ENCODE results near the gene ODC1. TPM values are rescaled to one million over a fixed set of nuclear protein-coding genes. Genes with fewer than 3 reads are reported as not detected.
"Not testable (repeated sequence)": the region's sequence is repeated elsewhere in the genome, so short reads cannot be mapped to it uniquely, and the experiment has no call there.

Gene ODC1
- total RNA-seq, 1 donor from 2014 or later: 34.9 TPM

DNA sequence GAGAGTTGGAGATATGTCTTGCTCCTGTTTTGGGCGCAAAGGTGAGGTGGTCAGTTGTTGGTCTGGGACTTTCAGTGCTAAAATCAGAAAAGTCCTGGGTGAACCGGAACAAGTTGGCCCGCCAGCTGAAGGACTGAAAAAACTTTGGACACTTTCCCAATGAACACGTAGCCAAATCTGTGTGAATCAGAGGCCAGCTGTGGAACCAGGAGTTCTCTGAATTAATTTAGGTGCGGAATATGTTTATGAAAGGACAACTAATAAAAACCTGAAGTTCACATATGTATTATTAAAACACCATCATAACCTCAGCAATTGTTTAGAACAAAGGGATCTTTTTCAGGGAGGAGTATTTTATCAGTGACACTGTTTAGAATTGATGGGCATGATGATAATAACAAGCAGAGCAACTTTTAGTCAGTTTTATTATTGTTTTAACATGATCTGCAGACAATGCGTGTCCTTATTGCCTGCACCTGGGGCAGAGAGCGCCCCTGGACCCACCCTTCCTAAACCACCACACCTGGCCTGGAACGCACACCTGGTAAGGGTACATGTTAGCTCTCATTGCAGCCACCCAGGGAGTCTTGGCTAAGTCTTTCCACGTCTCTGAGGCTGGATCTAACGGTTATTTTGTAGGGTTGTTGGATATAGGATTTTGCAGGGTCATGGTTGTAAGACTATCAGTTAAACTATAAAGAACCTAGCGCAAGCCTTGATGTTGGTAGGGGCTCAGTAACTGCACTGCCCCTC lies 9.9 kb upstream of the ODC1 start:
- Histone ChIP-seq H3K27me3 (no peaks in the 10 kb centered on the region), H3K4me3 (no peak overlapping the region), H3K36me3 (no peaks in the 10 kb centered on the region), H3K27ac (no peak overlapping the region), H3K4me1 (peaks cover 20% of the 10 kb centered on the region), H3K9me3 (no peaks in the 10 kb centered on the region)
- no peak for TF ChIP-seq POLR2A (IDR thresholded peaks at IDR 0.05)
- no peak for TF ChIP-seq POLR2AphosphoS5 (IDR thresholded peaks at IDR 0.05; ENCODE audit: insufficient read depth in 1 of 2, low read depth in 1 of 2)
- TF ChIP-seq, protein P1, sequence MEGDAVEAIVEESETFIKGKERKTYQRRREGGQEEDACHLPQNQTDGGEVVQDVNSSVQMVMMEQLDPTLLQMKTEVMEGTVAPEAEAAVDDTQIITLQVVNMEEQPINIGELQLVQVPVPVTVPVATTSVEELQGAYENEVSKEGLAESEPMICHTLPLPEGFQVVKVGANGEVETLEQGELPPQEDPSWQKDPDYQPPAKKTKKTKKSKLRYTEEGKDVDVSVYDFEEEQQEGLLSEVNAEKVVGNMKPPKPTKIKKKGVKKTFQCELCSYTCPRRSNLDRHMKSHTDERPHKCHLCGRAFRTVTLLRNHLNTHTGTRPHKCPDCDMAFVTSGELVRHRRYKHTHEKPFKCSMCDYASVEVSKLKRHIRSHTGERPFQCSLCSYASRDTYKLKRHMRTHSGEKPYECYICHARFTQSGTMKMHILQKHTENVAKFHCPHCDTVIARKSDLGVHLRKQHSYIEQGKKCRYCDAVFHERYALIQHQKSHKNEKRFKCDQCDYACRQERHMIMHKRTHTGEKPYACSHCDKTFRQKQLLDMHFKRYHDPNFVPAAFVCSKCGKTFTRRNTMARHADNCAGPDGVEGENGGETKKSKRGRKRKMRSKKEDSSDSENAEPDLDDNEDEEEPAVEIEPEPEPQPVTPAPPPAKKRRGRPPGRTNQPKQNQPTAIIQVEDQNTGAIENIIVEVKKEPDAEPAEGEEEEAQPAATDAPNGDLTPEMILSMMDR (IDR thresholded peaks at IDR 0.05): no peak
- no peak for DNase-seq (ENCODE audit: extremely low spot score in 2 of 2)
- intact Hi-C loops (cut with DNase I): no loop called here

DNA sequence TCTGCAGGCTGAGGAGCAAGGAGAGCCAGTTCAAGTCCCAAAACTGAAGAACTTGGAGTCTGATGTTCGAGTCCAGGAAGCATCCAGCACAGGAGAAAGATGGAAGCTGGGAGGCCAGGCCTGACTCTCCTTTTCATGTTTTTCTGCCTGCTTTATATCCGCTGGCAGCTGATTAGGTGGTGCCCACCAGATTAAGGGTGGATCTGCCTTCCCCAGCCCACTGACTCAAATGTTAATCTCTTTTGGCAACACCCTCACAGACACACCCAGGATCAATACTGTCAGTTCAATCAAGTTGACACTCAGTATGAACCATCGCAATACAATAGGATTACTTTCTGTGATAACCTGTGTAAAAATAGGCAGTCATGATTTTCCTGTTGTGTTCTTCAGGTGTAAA lies 9.1 kb upstream of the ODC1 start:
- DNase-seq (ENCODE audit: extremely low spot score in 2 of 2); H3K36me3 ChIP-seq; H3K27me3 ChIP-seq; H3K9me3 ChIP-seq; intact Hi-C loops (cut with DNase I); H3K27ac ChIP-seq; H3K4me3 ChIP-seq: not testable (repeated sequence)
- peaks cover 27% of the 10 kb centered on the region for H3K4me1 ChIP-seq

DNA sequence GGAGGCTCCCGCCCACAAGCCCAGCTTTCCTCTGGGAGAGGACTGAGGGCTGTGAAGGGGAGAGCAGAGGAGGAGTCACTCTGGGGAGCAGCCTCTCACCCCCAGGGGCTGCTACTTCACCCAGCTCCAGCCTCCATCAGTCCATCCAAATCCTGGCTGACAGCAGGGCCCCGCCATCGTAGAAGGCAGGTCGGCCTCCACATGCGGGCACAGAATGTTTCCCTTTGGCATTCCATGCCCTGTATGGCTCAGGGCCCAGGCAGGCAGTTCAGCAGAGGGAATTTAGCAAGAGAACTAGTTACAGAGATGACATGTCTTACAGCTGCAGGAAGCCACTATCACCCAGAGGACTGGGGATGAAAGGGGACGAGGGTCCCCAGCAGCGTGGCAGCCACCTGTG lies 6.4 kb upstream of the ODC1 start:
- intact Hi-C loops (cut with DNase I): no loop called here
- DNase-seq (ENCODE audit: extremely low spot score in 2 of 2): no peak
- TF ChIP-seq POLR2A (IDR thresholded peaks at IDR 0.05): no peak
- TF ChIP-seq, protein P1 (IDR thresholded peaks at IDR 0.05): no peak
- TF ChIP-seq POLR2AphosphoS5 (IDR thresholded peaks at IDR 0.05; ENCODE audit: insufficient read depth in 1 of 2, low read depth in 1 of 2): no peak
- Histone ChIP-seq H3K36me3 (no peaks in the 10 kb centered on the region), H3K9me3 (no peaks in the 10 kb centered on the region), H3K27me3 (no peaks in the 10 kb centered on the region), H3K27ac (peak overlapping the region; percentile 2), H3K4me3 (no peak overlapping the region), H3K4me1 (peaks cover 42% of the 10 kb centered on the region)

DNA sequence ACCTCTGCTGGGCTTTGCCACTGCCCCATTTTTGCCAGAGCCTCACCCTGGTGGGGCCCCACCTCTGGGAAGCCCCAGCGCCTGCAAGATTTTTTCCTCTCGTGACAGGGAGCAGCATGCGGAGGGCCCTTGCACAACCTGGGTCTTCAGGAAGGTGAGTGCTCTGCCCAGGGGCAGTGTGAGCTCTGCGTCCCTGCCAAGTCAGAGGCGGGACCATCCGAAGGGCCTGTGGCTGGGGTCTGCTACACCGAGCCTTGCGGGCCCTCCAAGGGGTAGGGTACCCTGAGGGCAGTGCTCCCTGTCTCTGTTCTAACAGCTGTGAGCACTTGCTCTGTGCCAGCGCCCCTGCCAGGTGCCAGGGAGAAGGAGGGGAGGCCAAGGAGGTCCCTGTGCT lies 5.8 kb upstream of the ODC1 start:
- H3K4me1 ChIP-seq: peaks cover 48% of the 10 kb centered on the region
- H3K4me3 ChIP-seq: no peak overlapping the region
- no peak overlapping the region for H3K27ac ChIP-seq
- intact Hi-C loops (cut with DNase I): no loop called here
- H3K9me3 ChIP-seq: no peaks in the 10 kb centered on the region
- TF ChIP-seq POLR2AphosphoS5 (IDR thresholded peaks at IDR 0.05; ENCODE audit: insufficient read depth in 1 of 2, low read depth in 1 of 2): no peak
- TF ChIP-seq, protein P1 (IDR thresholded peaks at IDR 0.05): no peak
- no peak for TF ChIP-seq POLR2A (IDR thresholded peaks at IDR 0.05)
- H3K36me3 ChIP-seq: no peaks in the 10 kb centered on the region
- no peaks in the 10 kb centered on the region for H3K27me3 ChIP-seq
- no peak for DNase-seq (ENCODE audit: extremely low spot score in 2 of 2)

DNA sequence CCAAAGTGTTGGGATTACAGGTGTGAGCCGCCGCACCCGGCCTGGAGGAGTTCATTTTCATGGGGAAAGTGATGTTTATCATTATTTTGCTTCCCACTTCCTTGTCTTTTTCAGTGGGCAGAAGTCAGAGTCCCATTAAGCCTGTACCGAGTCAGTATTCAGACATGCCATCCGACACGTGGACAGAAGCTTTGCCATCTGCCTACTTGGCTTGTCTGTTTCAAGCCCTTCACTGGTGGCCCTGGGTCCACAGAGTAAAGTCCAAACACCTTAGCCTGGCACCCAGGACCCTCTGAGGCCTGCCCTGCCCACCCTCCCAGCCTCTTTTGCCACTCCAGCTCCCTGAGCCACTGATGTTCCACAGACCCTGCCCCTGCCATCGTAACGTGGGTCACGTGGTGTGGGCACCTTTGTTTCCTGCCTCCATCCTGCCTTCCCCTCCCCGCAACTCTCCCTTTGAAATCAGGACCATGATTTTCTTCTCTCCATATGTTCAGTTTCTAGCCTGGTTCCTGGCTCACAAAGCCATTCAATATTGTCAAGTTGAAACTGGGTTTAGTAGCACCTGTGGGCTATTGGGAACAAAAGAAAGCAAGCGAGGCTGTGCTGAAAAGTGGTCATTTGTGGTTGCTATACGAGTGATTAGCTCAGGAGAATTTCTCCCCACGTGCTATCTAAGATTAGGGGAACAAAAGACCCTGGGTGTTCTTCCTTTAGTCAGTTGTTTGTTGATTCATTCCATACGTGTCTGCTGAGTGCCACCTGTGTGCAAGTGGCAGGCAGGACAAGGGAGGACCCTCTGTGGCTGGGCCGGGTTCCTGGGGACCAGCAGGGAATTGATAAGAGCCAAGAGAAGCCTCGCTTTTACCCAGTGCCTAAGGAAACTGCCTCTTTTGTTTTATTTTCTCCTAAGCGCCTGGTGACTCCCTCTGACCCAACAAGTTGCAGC lies 5.1 kb upstream of the ODC1 start:
- DNase-seq (ENCODE audit: extremely low spot score in 2 of 2): no peak
- TF ChIP-seq POLR2AphosphoS5 (IDR thresholded peaks at IDR 0.05; ENCODE audit: insufficient read depth in 1 of 2, low read depth in 1 of 2): no peak
- TF ChIP-seq POLR2A (IDR thresholded peaks at IDR 0.05): no peak
- TF ChIP-seq, protein P1 (IDR thresholded peaks at IDR 0.05): no peak
- Histone ChIP-seq H3K4me3 (no peak overlapping the region), H3K4me1 (peaks cover 50% of the 10 kb centered on the region), H3K27ac (peak overlapping the region; percentile 20), H3K36me3 (no peaks in the 10 kb centered on the region), H3K9me3 (no peaks in the 10 kb centered on the region), H3K27me3 (no peaks in the 10 kb centered on the region)
- intact Hi-C loops (cut with DNase I): no loop called here
